AG04450 (cell line): ENCODE measurements around the gene ANKRD62. TPM values are rescaled to one million over a fixed set of nuclear protein-coding genes. Genes with fewer than 3 reads are reported as not detected.

Source experiments
- CTCF ChIA-PET: fragments of 300-600, 350-600 bp; formaldehyde crosslinking; extraction: SDS; loops from one replicate; lab custom pipeline; 2022; ENCODE audit warnings: antibody characterized with exemption, inconsistent platforms; lab: Charles Lee
- POLR2A ChIA-PET: fragments of 350-600 bp; formaldehyde crosslinking; extraction: SDS; loops from one replicate; lab custom pipeline; 2021; ENCODE audit warnings: antibody characterized with exemption, inconsistent platforms; lab: Yijun Ruan, JAX
- DNase-seq: peaks from one replicate; pipeline ENCODE4 v3.0.0-alpha.2; 2011; ENCODE audit warnings: low read depth, low spot score
- H3K27ac ChIP-seq: one replicate; pipeline ENCODE4 v1.5.1; 2012; ENCODE audit warnings: low read depth, low read length, control low read depth
- H3K27me3 ChIP-seq: one replicate; pipeline ENCODE4 v1.6.0; 2012; ENCODE audit warnings: low read length; ENCODE audit not compliant: control insufficient read depth, insufficient read depth
- H3K4me3 ChIP-seq: 2 replicates; pipeline ENCODE4 v1.5.1; 2011; ENCODE audit warnings: mild to moderate bottlenecking, low read depth, low read length, control low read depth
- H3K9me3 ChIP-seq: 2 replicates; pipeline ENCODE4 v1.5.1; 2012; ENCODE audit warnings: low read length; ENCODE audit not compliant: control insufficient read depth, insufficient read depth
- polyA plus RNA-seq: library from polyadenylated mRNA; depleted of rRNA; stranded (reverse); fragments of >200 nt; gene quantifications from 2 replicates; pipeline ENCODE4 v1.2.3, GENCODE V29; 2011
- TF ChIP-seq, protein P1 (sequence below): IDR thresholded peaks from 2 replicates; pipeline ENCODE4 v1.5.1; 2011; ENCODE audit warnings: low read depth, low read length, control low read depth, inconsistent platforms

ANKRD62 gene
- polyA plus RNA-seq, 1 experiment = not detected

DNA sequence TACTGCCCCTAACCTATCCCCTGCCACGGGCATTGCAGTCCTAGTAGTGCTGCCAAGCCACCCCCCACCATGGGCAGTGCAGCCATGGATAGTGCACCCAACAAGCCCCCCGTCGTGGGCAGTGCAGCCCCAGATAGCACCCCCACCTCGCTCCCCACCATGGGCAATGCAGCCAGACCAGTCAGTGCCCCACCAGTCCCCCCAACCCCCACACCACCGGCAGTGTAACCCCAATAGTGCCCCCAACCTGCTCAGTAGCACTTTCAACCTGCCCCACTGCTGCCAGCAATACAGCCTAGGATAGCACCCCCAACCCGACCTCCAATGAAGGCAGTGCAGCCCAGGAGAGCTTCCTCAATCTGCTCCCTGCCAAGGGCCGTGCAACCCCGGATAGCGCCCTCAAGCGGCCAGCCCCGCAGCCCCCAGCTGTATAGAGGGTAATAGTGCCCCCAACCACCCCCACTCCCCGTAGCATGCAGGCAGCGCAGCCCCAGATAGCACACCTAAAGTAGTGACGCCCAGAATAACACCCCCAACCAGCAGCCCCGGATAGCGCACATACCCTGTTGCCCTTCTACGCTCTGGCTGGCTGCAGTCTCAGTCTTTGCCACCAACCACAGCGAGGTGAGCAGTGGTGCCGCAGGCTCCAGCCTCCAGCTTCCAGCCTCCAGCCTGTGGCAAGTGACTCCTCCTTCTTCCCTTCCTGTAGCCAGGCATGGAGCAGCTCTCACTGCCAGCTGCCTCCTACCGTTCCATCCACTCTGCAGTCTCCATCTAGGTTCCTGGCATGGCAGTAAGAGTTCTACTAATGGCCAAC is 45.4 kb upstream of the ANKRD62 start:
- TF ChIP-seq, protein P1, sequence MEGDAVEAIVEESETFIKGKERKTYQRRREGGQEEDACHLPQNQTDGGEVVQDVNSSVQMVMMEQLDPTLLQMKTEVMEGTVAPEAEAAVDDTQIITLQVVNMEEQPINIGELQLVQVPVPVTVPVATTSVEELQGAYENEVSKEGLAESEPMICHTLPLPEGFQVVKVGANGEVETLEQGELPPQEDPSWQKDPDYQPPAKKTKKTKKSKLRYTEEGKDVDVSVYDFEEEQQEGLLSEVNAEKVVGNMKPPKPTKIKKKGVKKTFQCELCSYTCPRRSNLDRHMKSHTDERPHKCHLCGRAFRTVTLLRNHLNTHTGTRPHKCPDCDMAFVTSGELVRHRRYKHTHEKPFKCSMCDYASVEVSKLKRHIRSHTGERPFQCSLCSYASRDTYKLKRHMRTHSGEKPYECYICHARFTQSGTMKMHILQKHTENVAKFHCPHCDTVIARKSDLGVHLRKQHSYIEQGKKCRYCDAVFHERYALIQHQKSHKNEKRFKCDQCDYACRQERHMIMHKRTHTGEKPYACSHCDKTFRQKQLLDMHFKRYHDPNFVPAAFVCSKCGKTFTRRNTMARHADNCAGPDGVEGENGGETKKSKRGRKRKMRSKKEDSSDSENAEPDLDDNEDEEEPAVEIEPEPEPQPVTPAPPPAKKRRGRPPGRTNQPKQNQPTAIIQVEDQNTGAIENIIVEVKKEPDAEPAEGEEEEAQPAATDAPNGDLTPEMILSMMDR = no peak
- Histone ChIP-seq H3K4me3 (peak overlapping the region; percentile 35), H3K27me3 (no peaks in the 10 kb centered on the region), H3K9me3 (no peaks in the 10 kb centered on the region; the same call in 1 of the 2 replicates), H3K27ac (peak overlapping the region; percentile 87)
- CTCF ChIA-PET = interaction anchor here (1.4 to 3.2 kb wide), 2 partner anchors 9 to 315 kb away, joined by 3 to 33 read pairs; no protein-coding TSS in a partner anchor
- DNase-seq = no peak
- POLR2A ChIA-PET = no interaction called here

DNA sequence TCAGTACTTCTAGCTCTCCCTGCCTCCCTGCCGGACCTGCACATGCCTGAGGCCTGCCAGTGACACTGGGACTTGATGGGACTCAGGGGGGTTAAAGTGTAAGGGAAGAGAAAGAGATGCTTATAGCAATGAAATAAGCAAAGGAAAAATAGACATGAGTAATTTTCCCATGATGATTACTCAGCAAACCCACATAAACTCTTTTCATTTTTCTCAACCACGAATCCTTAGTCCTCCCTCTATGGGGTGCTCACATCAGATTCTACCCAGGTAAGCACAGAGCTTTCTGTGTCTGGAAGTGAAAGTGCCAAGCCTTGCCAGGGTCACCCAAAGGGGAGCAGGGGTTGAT is 44.8 kb upstream of the ANKRD62 start:
- ChIA-PET CTCF (interaction anchor here (1.0 to 3.2 kb wide), 3 partner anchors 10 to 316 kb away, joined by 3 to 33 read pairs (median 4); no protein-coding TSS in a partner anchor), POLR2A (no interaction called here)
- peak; percentile 20 for DNase-seq
- Histone ChIP-seq H3K9me3 (no peaks in the 10 kb centered on the region; the same call in 1 of the 2 replicates), H3K27ac (peak overlapping the region; percentile 87), H3K4me3 (peak overlapping the region; percentile 35), H3K27me3 (no peaks in the 10 kb centered on the region)
- TF ChIP-seq, protein P1 = no peak

DNA sequence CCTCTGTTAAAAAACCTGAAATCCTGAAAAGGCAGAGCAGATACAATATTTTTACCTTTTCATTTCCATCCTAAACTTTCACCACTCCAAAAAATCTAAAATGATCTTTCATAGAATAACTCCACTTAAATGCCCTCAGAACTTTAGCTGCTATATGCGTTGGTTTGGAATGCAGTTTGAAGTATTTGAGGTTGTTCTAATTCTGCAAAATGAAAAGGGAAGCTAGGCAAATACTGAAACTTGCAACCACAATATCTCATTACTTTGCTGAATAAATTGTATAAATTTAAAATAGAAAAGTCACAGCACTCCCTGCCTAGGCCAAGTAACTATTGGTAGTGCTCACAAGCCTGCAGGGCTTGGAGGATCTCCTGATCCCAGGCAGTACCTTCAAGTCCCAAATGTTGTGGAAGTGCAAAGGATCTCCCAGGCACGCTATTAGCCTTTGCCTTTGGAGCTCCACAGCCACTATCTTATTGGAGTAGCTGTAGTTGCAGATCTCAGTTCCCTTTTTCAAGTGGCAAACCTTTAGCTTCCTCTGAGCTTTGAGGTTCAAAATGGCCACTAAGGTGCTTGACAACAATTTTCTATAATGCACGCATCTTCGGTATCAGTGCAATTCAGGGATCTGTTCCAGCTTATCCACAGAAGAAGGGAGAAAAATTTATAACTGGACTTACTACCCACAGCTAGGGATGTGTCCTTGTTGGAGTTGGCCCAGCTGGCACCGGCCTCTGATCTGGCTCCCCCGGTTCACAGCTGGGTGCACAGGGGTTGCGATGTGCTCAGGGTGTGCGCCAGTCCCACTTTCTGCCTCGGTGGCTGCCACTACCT is 43.4 kb upstream of the ANKRD62 start:
- DNase-seq = no peak
- ChIA-PET CTCF (interaction anchor here (1.0 to 3.2 kb wide), 3 partner anchors 11 to 317 kb away, joined by 3 to 33 read pairs (median 4); no protein-coding TSS in a partner anchor), POLR2A (no interaction called here)
- Histone ChIP-seq H3K4me3 (no peak overlapping the region), H3K27ac (no peak overlapping the region), H3K27me3 (no peaks in the 10 kb centered on the region), H3K9me3 (no peaks in the 10 kb centered on the region; the same call in 1 of the 2 replicates)
- TF ChIP-seq, protein P1 = no peak

DNA sequence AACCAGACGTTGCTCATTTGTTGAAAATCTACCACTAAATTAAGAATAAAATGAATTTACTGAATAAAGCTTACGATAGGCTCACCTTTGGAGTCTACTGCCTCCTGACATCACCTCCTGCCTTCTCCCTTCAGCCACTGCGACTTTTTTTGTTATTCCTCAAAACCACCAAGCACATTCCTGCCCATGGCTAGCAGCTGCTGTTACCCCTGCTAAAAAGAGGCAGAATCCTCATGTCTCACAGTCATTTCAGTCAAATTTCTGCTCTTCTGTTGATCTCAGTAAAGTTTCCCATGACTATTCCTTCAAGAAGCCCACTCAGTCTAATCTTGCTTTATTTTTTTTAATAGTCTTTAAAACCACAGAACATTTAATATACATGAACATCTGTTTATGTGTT is 40.8 kb upstream of the ANKRD62 start:
- H3K27ac ChIP-seq = peak overlapping the region; percentile 23
- no peak overlapping the region for H3K4me3 ChIP-seq
- no peak for DNase-seq
- CTCF ChIA-PET = interaction anchor here (1.8 to 1.9 kb wide), 2 partner anchors 14 to 114 kb away, joined by 6 to 10 read pairs; no protein-coding TSS in a partner anchor
- H3K9me3 ChIP-seq = no peaks in the 10 kb centered on the region; the same call in 1 of the 2 replicates
- POLR2A ChIA-PET = interaction anchor here (0.7 kb wide), 1 partner anchor 70 kb away, joined by 3 read pairs; no protein-coding TSS in a partner anchor
- TF ChIP-seq, protein P1 = no peak
- peaks cover 3% of the 10 kb centered on the region for H3K27me3 ChIP-seq
